Measurements from ENCODE around the gene ZNF470. TPM values are rescaled to one million over a fixed set of nuclear protein-coding genes. Genes with fewer than 3 reads are reported as not detected.

ZNF470 gene
- total and polyA plus RNA-seq, 2 of the 13 experiments (the other 11 are each of a cell fraction or from before 2014, with no cell fraction given) = not detected

- peak; percentile 100 for TF ChIP-seq ZSCAN31 (CRISPR knock-in tag; IDR thresholded peaks at IDR 0.05; ENCODE audit: low read depth)
- peak; percentile 100 for TF ChIP-seq ZNF280B (CRISPR knock-in tag; IDR thresholded peaks at IDR 0.05; ENCODE audit: borderline replicate concordance)
- peak; percentile 100 for TF ChIP-seq IKZF4 (CRISPR knock-in tag; IDR thresholded peaks at IDR 0.05; ENCODE audit: borderline replicate concordance, low read depth, not compliant biosample characterization)
- TF ChIP-seq FOSL2 (CRISPR knock-in tag; IDR thresholded peaks at IDR 0.05) = peak; percentile 88
- peak; percentile 100 for TF ChIP-seq TIGD3 (CRISPR knock-in tag; IDR thresholded peaks at IDR 0.05; ENCODE audit: borderline replicate concordance)
- peak; percentile 97 for TF ChIP-seq NCOA1 (CRISPR knock-in tag; IDR thresholded peaks at IDR 0.05)
- peak; percentile 84 for TF ChIP-seq HHEX (CRISPR knock-in tag; IDR thresholded peaks at IDR 0.05)
- no peak for TF ChIP-seq ZNF512 (CRISPR knock-in tag; IDR thresholded peaks at IDR 0.05)
- TF ChIP-seq NPAS2 (CRISPR knock-in tag; IDR thresholded peaks at IDR 0.05; ENCODE audit: borderline replicate concordance) = peak; percentile 69; the same call in 1 of the 2 replicates
- peak; percentile 99 for TF ChIP-seq ZNF564 (CRISPR knock-in tag; IDR thresholded peaks at IDR 0.05)
- no peak for TF ChIP-seq FOXK2 (IDR thresholded peaks at IDR 0.05)
- peak; percentile 99 for TF ChIP-seq CBX5 (CRISPR knock-in tag; IDR thresholded peaks at IDR 0.05; ENCODE audit: borderline replicate concordance)
- TF ChIP-seq KIAA2018 (CRISPR knock-in tag; IDR thresholded peaks at IDR 0.05; ENCODE audit: borderline replicate concordance) = peak; percentile 97
- peak; percentile 98 for TF ChIP-seq TP53 (CRISPR knock-in tag; conservative IDR thresholded peaks at IDR 0.05)
- TF ChIP-seq ZFP82 (CRISPR knock-in tag; IDR thresholded peaks at IDR 0.05; ENCODE audit: borderline replicate concordance) = peak; percentile 100
- peak; percentile 91 for TF ChIP-seq ZC3H4 (CRISPR knock-in tag; IDR thresholded peaks at IDR 0.05; ENCODE audit: borderline replicate concordance)
- TF ChIP-seq MEF2D (CRISPR knock-in tag; IDR thresholded peaks at IDR 0.05) = peak; percentile 99
These were observed 70.8 kb downstream of the ZNF470 start (continued) for GRCh38 chr19:56637976-56638555.
